Peyer's patch (tissue), 4 donors: Measurements from ENCODE around the gene RABL6. TPM values are rescaled to one million over a fixed set of nuclear protein-coding genes. Genes with fewer than 3 reads are reported as not detected.

Source experiments
- DNase-seq, 3 donors: peaks; one replicate each; pipeline ENCODE4 v3.0.0-alpha.2; 2017 to 2019
- H3K27ac ChIP-seq, 4 donors: fragments of 200-600 bp; sonication (generic); one replicate each; pipeline ENCODE4 v1.5.1; 2016 to 2019
- H3K27me3 ChIP-seq, 2 donors: fragments of 200-600 bp; sonication (generic); one replicate each; pipeline ENCODE4 v1.5.1; 2019
- H3K36me3 ChIP-seq, 3 donors: fragments of 200-600 bp; sonication (generic); one replicate each; pipeline ENCODE4 v1.5.1; 2016 to 2019
- H3K4me1 ChIP-seq, 4 donors: fragments of 200-600 bp; sonication (generic); one replicate each; pipeline ENCODE4 v1.5.1; 2016 to 2019
- H3K4me3 ChIP-seq, 4 donors: fragments of 200-600 bp; sonication (generic); 1 replicate in 3 of 4; 2 replicates in 1 of 4; pipeline ENCODE4 v1.5.1; 2016 to 2019; ENCODE audit warnings: mild to moderate bottlenecking in 1 of 4
- H3K9me3 ChIP-seq, 4 donors: fragments of 200-600 bp; sonication (generic); one replicate each; pipeline ENCODE4 v1.5.1; 2016 to 2019; ENCODE audit warnings: mild to moderate bottlenecking in 1 of 4
- CTCF ChIP-seq, 6 experiments: fragments of 450-650 bp in 4 of 6; fragments of 200-600 bp in 2 of 6; sonication (generic) in 1 of 6; IDR thresholded peaks; one replicate each; pipeline ENCODE4 v1.5.1; 2017 to 2019; ENCODE audit warnings: antibody characterized with exemption in 6 of 6, mild to moderate bottlenecking in 3 of 6, moderate library complexity in 1 of 6
- POLR2A ChIP-seq, 2 donors: fragments of 450-650 bp; IDR thresholded peaks; one replicate each; pipeline ENCODE4 v1.5.1; 2017; ENCODE audit warnings: antibody characterized with exemption in 2 of 2, mild to moderate bottlenecking in 2 of 2, moderate library complexity in 2 of 2
- total RNA-seq, 4 donors: library from RNA; depleted of rRNA; stranded (reverse); fragments of >200 nt; gene quantifications; one replicate each; pipeline ENCODE4 v1.1.0, GENCODE V29; 2016

RABL6 gene
- total RNA-seq, 4 donors from 2014 or later = 98.4 to 187 (median 134) TPM

- Histone ChIP-seq H3K4me1 (peaks cover 6 to 44% (median 17%) of the 10 kb centered on the region in 4 donors), H3K27me3 (no peaks in the 10 kb centered on the region), H3K27ac (peak overlapping the region; percentile 84 to 97 (median 90)), H3K9me3 (no peaks in the 10 kb centered on the region), H3K4me3 (peak overlapping the region; percentile 94 to 100 (median 99)), H3K36me3 (peaks cover 0 to 15% (median 0%) of the 10 kb centered on the region in 3 donors)
- DNase-seq = peak in 2 of 3 donors; percentile 50 to 69
- TF ChIP-seq CTCF (IDR thresholded peaks at IDR 0.05) (no peak), POLR2A (IDR thresholded peaks at IDR 0.05) (peak in 1 of 2 donors; percentile 3)
Measured at GRCh38 chr9:136808075-136808805, 492 bp downstream of the RABL6 start.

GRCh38 chr9:136808806-136809158, 1.0 kb downstream of the RABL6 start:
- H3K4me3 ChIP-seq = peak overlapping the region; percentile 94 to 100 (median 99)
- no peak for DNase-seq
- peaks cover 0 to 17% (median 0%) of the 10 kb centered on the region in 3 donors for H3K36me3 ChIP-seq
- no peaks in the 10 kb centered on the region for H3K9me3 ChIP-seq
- H3K27ac ChIP-seq = peak overlapping the region in 3 of 4 donors; percentile 84 to 97 (median 87)
- peaks cover 6 to 44% (median 17%) of the 10 kb centered on the region in 4 donors for H3K4me1 ChIP-seq
- H3K27me3 ChIP-seq = no peaks in the 10 kb centered on the region
- TF ChIP-seq POLR2A (IDR thresholded peaks at IDR 0.05) = no peak
- TF ChIP-seq CTCF (IDR thresholded peaks at IDR 0.05) = no peak

GRCh38 chr9:136814725-136815421, 7.1 kb downstream of the RABL6 start:
- DNase-seq = no peak
- H3K4me1 ChIP-seq = peaks cover 0 to 13% (median 3%) of the 10 kb centered on the region in 4 donors
- H3K9me3 ChIP-seq = no peaks in the 10 kb centered on the region
- no peak overlapping the region for H3K27ac ChIP-seq
- no peak overlapping the region for H3K4me3 ChIP-seq
- H3K36me3 ChIP-seq = peaks cover 0 to 21% (median 0%) of the 10 kb centered on the region in 3 donors
- no peaks in the 10 kb centered on the region for H3K27me3 ChIP-seq
- no peak for TF ChIP-seq CTCF (IDR thresholded peaks at IDR 0.05)

GRCh38 chr9:136815422-136815782, 7.7 kb downstream of the RABL6 start:
- Histone ChIP-seq H3K27ac (no peak overlapping the region), H3K4me1 (peaks cover 0 to 7% (median 2%) of the 10 kb centered on the region in 4 donors), H3K9me3 (no peaks in the 10 kb centered on the region), H3K27me3 (no peaks in the 10 kb centered on the region), H3K36me3 (peaks cover 0 to 21% (median 0%) of the 10 kb centered on the region in 3 donors), H3K4me3 (no peak overlapping the region)
- DNase-seq = no peak
- no peak for TF ChIP-seq CTCF (IDR thresholded peaks at IDR 0.05)
- TF ChIP-seq POLR2A (IDR thresholded peaks at IDR 0.05) = no peak

- no peaks in the 10 kb centered on the region for H3K9me3 ChIP-seq
- H3K4me3 ChIP-seq = peak overlapping the region; percentile 5 to 43 (median 21)
- peaks cover 0 to 6% (median 0%) of the 10 kb centered on the region in 4 donors for H3K4me1 ChIP-seq
- TF ChIP-seq CTCF (IDR thresholded peaks at IDR 0.05) (no peak), POLR2A (IDR thresholded peaks at IDR 0.05) (no peak)
- no peak for DNase-seq
- H3K27ac ChIP-seq = no peak overlapping the region
- H3K27me3 ChIP-seq = no peaks in the 10 kb centered on the region
- H3K36me3 ChIP-seq = peaks cover 0 to 34% (median 0%) of the 10 kb centered on the region in 3 donors
Measured at GRCh38 chr9:136820971-136821825, 13.4 kb downstream of the RABL6 start.
